H1 (cell line): ENCODE measurements around the gene LDLRAP1. TPM values are rescaled to one million over a fixed set of nuclear protein-coding genes. Genes with fewer than 3 reads are reported as not detected.
A peak's percentile ranks its signal among the peaks of the same experiment; 100 is the strongest.
"Not testable (repeated sequence)": the region's sequence is repeated elsewhere in the genome, so short reads cannot be mapped to it uniquely, and the experiment has no call there.

Source experiments
- CTCF ChIA-PET: fragments of 300-600 bp; sonication (Branson Sonifier 250); formaldehyde crosslinking; loops from one replicate; lab custom pipeline; 2021; ENCODE audit not compliant: partially characterized antibody; lab: Charles Lee
- POLR2A ChIA-PET: fragments of 300-600 bp; sonication (Branson Sonifier 250); formaldehyde crosslinking; loops from one replicate; lab custom pipeline; 2021; ENCODE audit warnings: inconsistent platforms; ENCODE audit not compliant: partially characterized antibody; lab: Charles Lee
- DNase-seq, 2 experiments: peaks; one replicate each; pipeline versions ENCODE4 v3.0.0 to v3.0.0-alpha.2; 2010 to 2022; ENCODE audit warnings: low spot score in 2 of 2, low read depth in 1 of 2, mixed read lengths in 1 of 2
- FAIRE-seq: peaks from 2 replicates; lab custom pipeline; 2011; peaks lifted over from hg19 to GRCh38; lab: Jason Lieb, UNC
- H2AFZ ChIP-seq: 2 replicates; pipeline ENCODE4 v1.8.1; 2012; ENCODE audit warnings: low read length, inconsistent platforms
- H2AK5ac ChIP-seq: 2 replicates; pipeline ENCODE4 v1.6.1; 2013; ENCODE audit warnings: low read depth, low read length
- H2BK120ac ChIP-seq: replicated peaks from 2 replicates; pipeline ENCODE3; 2013; ENCODE audit warnings: low read depth, low read length, inconsistent platforms
- H2BK12ac ChIP-seq: 2 replicates; pipeline ENCODE4 v1.6.1; 2013; ENCODE audit warnings: low read depth, low read length
- H2BK15ac ChIP-seq: 2 replicates; pipeline ENCODE4 v1.6.1; 2013; ENCODE audit warnings: low read length
- H2BK20ac ChIP-seq: 2 replicates; pipeline ENCODE4 v1.6.1; 2013; ENCODE audit warnings: low read length
- H2BK5ac ChIP-seq: 2 replicates; pipeline ENCODE4 v1.6.1; 2013; ENCODE audit warnings: low read depth, low read length
- H3K14ac ChIP-seq: 2 replicates; pipeline ENCODE4 v1.6.1; 2013; ENCODE audit warnings: inconsistent platforms; ENCODE audit not compliant: insufficient read length
- H3K18ac ChIP-seq: 2 replicates; pipeline ENCODE4 v1.6.1; 2013; ENCODE audit warnings: low read length; ENCODE audit errors: extremely low read depth
- H3K23ac ChIP-seq: 2 replicates; pipeline ENCODE4 v1.6.1; 2013; ENCODE audit warnings: inconsistent platforms; ENCODE audit not compliant: insufficient read length
- H3K23me2 ChIP-seq: 2 replicates; pipeline ENCODE4 v1.6.1; 2013; ENCODE audit warnings: low read depth, low read length
- H3K27ac ChIP-seq: 2 replicates; pipeline ENCODE4 v1.6.1; 2011; ENCODE audit warnings: low read depth, low read length, inconsistent platforms
- H3K27me3 ChIP-seq, 4 experiments: replicated peaks in 1 of 4; 1 replicate in 1 of 4; 2 replicates in 3 of 4; pipeline versions ENCODE4 v1.6.1 to v1.8.1; 2011 to 2013; ENCODE audit warnings: low read length in 3 of 4, mild to moderate bottlenecking in 3 of 4, inconsistent platforms in 2 of 4, mixed read lengths in 2 of 4, moderate library complexity in 1 of 4; ENCODE audit not compliant: control insufficient read depth in 3 of 4, insufficient read depth in 3 of 4; ENCODE audit errors: extremely low read depth in 1 of 4
- H3K36me3 ChIP-seq, 4 experiments: 2 replicates each; pipeline versions ENCODE4 v1.6.1 to v1.8.1; 2011 to 2013; ENCODE audit warnings: mild to moderate bottlenecking in 4 of 4, low read length in 3 of 4, moderate library complexity in 2 of 4, control low read depth in 1 of 4, inconsistent platforms in 1 of 4; ENCODE audit not compliant: insufficient read depth in 4 of 4, control insufficient read depth in 2 of 4
- H3K4ac ChIP-seq: replicated peaks from 2 replicates; pipeline ENCODE3; 2013; ENCODE audit warnings: low read length, low read depth, mixed read lengths, inconsistent platforms; ENCODE audit not compliant: insufficient read length
- H3K4me1 ChIP-seq, 4 experiments: replicated peaks in 1 of 4; 1 replicate in 1 of 4; 2 replicates in 3 of 4; pipeline versions ENCODE4 v1.6.1 to v1.8.1; 2011 to 2013; ENCODE audit warnings: low read length in 3 of 4, inconsistent platforms in 2 of 4, mixed read lengths in 1 of 4; ENCODE audit not compliant: insufficient read depth in 4 of 4, control insufficient read depth in 3 of 4
- H3K4me2 ChIP-seq, 2 experiments: 2 replicates each; pipeline versions ENCODE4 v1.6.1 to v1.8.1; 2011 to 2013; ENCODE audit warnings: low read depth in 2 of 2, low read length in 2 of 2, control low read depth in 1 of 2, inconsistent platforms in 1 of 2, mild to moderate bottlenecking in 1 of 2; ENCODE audit not compliant: insufficient read depth in 1 of 2
- H3K4me3 ChIP-seq, 4 experiments: fragments of 200-600, 300-600 bp in 1 of 4; sonication (generic), shearing (Covaris generic), sonication (Bioruptor Twin) in 1 of 4; 2 replicates each; pipeline versions ENCODE4 v1.5.1 to v1.8.1; 2011 to 2016; ENCODE audit warnings: low read length in 4 of 4, low read depth in 3 of 4, control low read depth in 2 of 4, inconsistent platforms in 2 of 4, mild to moderate bottlenecking in 2 of 4, mixed read lengths in 1 of 4, moderate library complexity in 1 of 4; ENCODE audit not compliant: insufficient read depth in 2 of 4; ENCODE audit errors: extremely low read depth in 1 of 4
- H3K56ac ChIP-seq: replicated peaks from 2 replicates; pipeline ENCODE3; 2013; ENCODE audit warnings: low read depth, mild to moderate bottlenecking, mixed read lengths, low read length, inconsistent platforms; ENCODE audit not compliant: insufficient read length
- H3K79me1 ChIP-seq: 2 replicates; pipeline ENCODE4 v1.6.1; 2013; ENCODE audit warnings: low read depth, low read length, control low read depth
- H3K79me2 ChIP-seq, 2 experiments: 2 replicates each; pipeline versions ENCODE4 v1.6.1 to v1.8.1; 2012 to 2013; ENCODE audit warnings: low read length in 2 of 2, mild to moderate bottlenecking in 2 of 2, inconsistent platforms in 1 of 2; ENCODE audit not compliant: insufficient read depth in 2 of 2, control insufficient read depth in 1 of 2
- H3K9ac ChIP-seq, 4 experiments: replicated peaks in 1 of 4; 1 replicate in 1 of 4; 2 replicates in 3 of 4; pipeline versions ENCODE4 v1.6.1 to v1.8.1; 2011 to 2013; ENCODE audit warnings: low read depth in 3 of 4, low read length in 3 of 4, control low read depth in 2 of 4, mild to moderate bottlenecking in 2 of 4, moderate library complexity in 2 of 4, inconsistent platforms in 1 of 4; ENCODE audit errors: extremely low read depth in 1 of 4
- H3K9me3 ChIP-seq, 2 experiments: 2 replicates each; pipeline versions ENCODE4 v1.6.1 to v1.8.1; 2012 to 2013; ENCODE audit warnings: mild to moderate bottlenecking in 2 of 2, moderate library complexity in 2 of 2, control low read depth in 1 of 2, inconsistent platforms in 1 of 2, low read depth in 1 of 2, low read length in 1 of 2, mixed read lengths in 1 of 2; ENCODE audit not compliant: insufficient read depth in 2 of 2
- H4K20me1 ChIP-seq, 2 experiments: replicated peaks in 1 of 2; 2 replicates each; pipeline versions ENCODE3 to v1.8.1; 2011 to 2013; ENCODE audit warnings: inconsistent platforms in 2 of 2, low read length in 2 of 2, mild to moderate bottlenecking in 1 of 2; ENCODE audit not compliant: insufficient read depth in 2 of 2, control insufficient read depth in 1 of 2
- H4K5ac ChIP-seq: 2 replicates; pipeline ENCODE4 v1.6.1; 2013; ENCODE audit warnings: low read length, low read depth, mixed read lengths, inconsistent platforms; ENCODE audit not compliant: insufficient read length
- H4K8ac ChIP-seq: 2 replicates; pipeline ENCODE4 v1.8.0; 2013; ENCODE audit warnings: mild to moderate bottlenecking, moderate library complexity, low read length, inconsistent platforms; ENCODE audit not compliant: insufficient read depth; ENCODE audit errors: extremely low read depth
- H4K91ac ChIP-seq: replicated peaks from 2 replicates; pipeline ENCODE3; 2013; ENCODE audit warnings: low read length, mixed read lengths, inconsistent platforms; ENCODE audit not compliant: insufficient read length
- YY1 ChIP-seq: IDR thresholded peaks from 2 replicates; pipeline ENCODE4 v1.6.1; 2011; ENCODE audit warnings: low read depth, mild to moderate bottlenecking, low read length
- WGBS, 2 experiments: shearing (Covaris generic) in 1 of 2; methylation state at CpG; one replicate each; pipeline versions ENCODE4 v1.1.6 to v1.1.7; 2013 to 2015; ENCODE audit warnings: low lambda C conversion rate in 2 of 2, mixed read lengths in 2 of 2, inconsistent platforms in 1 of 2, low coverage in 1 of 2, missing lambda C conversion rate in 1 of 2; ENCODE audit not compliant: insufficient replicate concordance in 2 of 2, insufficient coverage in 1 of 2, insufficient read length in 1 of 2; ENCODE audit errors: extremely low coverage in 1 of 2, missing lambda C conversion rate in 1 of 2; 5-methylcytosine and 5-hydroxymethylcytosine counted together
- polyA plus RNA-seq, 7 experiments: library from polyadenylated mRNA; depleted of rRNA in 3 of 7; stranded (reverse) in 5 of 7; unstranded in 2 of 7; fragments of >200 nt in 5 of 7; fragments of 200-250 nt in 2 of 7; gene quantifications; 1 replicate in 5 of 7; 2 replicates in 1 of 7; 4 replicates in 1 of 7; pipeline versions ENCODE4 v1.2.1 to v1.2.3, GENCODE V29; 2011 to 2013; ENCODE audit warnings: missing spikeins in 2 of 7, mixed read lengths in 2 of 7
- total RNA-seq: library from RNA; stranded (reverse); fragmentation: NEBNext Ultra II Directional; extraction: Animal tissue kit (Norgen Biotek cat#: 25700); gene quantifications from 2 replicates; pipeline ENCODE4 v1.2.1, GENCODE V29; 2021

The LDLRAP1 gene
- total and polyA plus RNA-seq, 2 of the 8 experiments (the other 6 are each of a cell fraction or from before 2014, with no cell fraction given) = 12.8 to 13.2 TPM

- not testable (repeated sequence) for H3K4ac ChIP-seq, H2BK120ac ChIP-seq, H4K20me1 ChIP-seq, H4K5ac ChIP-seq, H3K79me1 ChIP-seq, H2BK15ac ChIP-seq, H4K8ac ChIP-seq, H3K14ac ChIP-seq
- Histone ChIP-seq H4K91ac (peak overlapping the region; percentile 95), H2AK5ac (peak overlapping the region; percentile 75; the same call in 1 of the 2 replicates), H3K4me3 (peak overlapping the region; percentile 13 to 23 (median 18); a peak in 4 of 8 replicates), H3K4me1 (peaks cover 8 to 17% (median 11%) of the 10 kb centered on the region in 4 experiments)
- POLR2A ChIA-PET = interaction anchor here (0.7 to 2.1 kb wide), 10 partner anchors 9 to 114 kb away, joined by 3 to 12 read pairs (median 4); partner anchors contain the start of gene MACO1
- TF ChIP-seq YY1 = 0 out of 2 replicates have a peak, but pooled peaks have one; percentile 64
- TF ChIP-seq, all 59 proteins: peak for 1; not testable (repeated sequence) for 58
- not testable (repeated sequence) for H3K27ac ChIP-seq, H3K56ac ChIP-seq, H3K79me2 ChIP-seq, H3K27me3 ChIP-seq, H2BK20ac ChIP-seq, H3K23ac ChIP-seq, H3K9me3 ChIP-seq, FAIRE-seq, H3K23me2 ChIP-seq, H2AFZ ChIP-seq, H3K36me3 ChIP-seq
- peak overlapping the region in 1 of 4 experiments; percentile 43; a peak in 2 of 7 replicates for H3K9ac ChIP-seq
- peak overlapping the region; percentile 50; the same call in 1 of the 2 replicates for H2BK5ac ChIP-seq
- peak overlapping the region; percentile 27; the same call in 1 of the 2 replicates for H2BK12ac ChIP-seq
- H3K18ac ChIP-seq = peak overlapping the region; percentile 55
- DNase-seq = peak in 1 of 2 experiments; percentile 73
- peak overlapping the region; percentile 43 to 63 for H3K4me2 ChIP-seq
- WGBS, 2 experiments = 31% methylated on average over 37 of the region's 37 CpGs; no CpG with 5 or more reads in 1 of the 2 experiments
- CTCF ChIA-PET = interaction anchor here (0.7 to 9.2 kb wide), 6 partner anchors 13 to 304 kb away, joined by 3 to 240 read pairs (median 8); no protein-coding TSS in a partner anchor
Observed at GRCh38 chr1:25506566-25507463, 36.6 kb upstream of the LDLRAP1 start.
